Testis (tissue), 3 donors: ENCODE data around the gene FAM107B. TPM values are rescaled to one million over a fixed set of nuclear protein-coding genes. Genes with fewer than 3 reads are reported as not detected.

ENCODE experiments used
- DNase-seq: peaks from one replicate; pipeline ENCODE4 v3.0.0-alpha.2; 2019
- H3K27ac ChIP-seq, 2 donors: fragments of 200-600 bp; sonication (generic); one replicate each; pipeline ENCODE4 v1.5.1; 2019
- H3K27me3 ChIP-seq: fragments of 200-600 bp; sonication (generic); one replicate; pipeline ENCODE4 v1.5.1; 2019
- H3K36me3 ChIP-seq: fragments of 200-600 bp; sonication (generic); one replicate; pipeline ENCODE4 v1.5.1; 2017; ENCODE audit warnings: low read depth; ENCODE audit errors: missing control alignments
- H3K4me1 ChIP-seq: fragments of 200-600 bp; sonication (generic); one replicate; pipeline ENCODE4 v1.5.1; 2019
- H3K4me3 ChIP-seq, 2 donors: fragments of 200-600 bp; sonication (generic); one replicate each; pipeline ENCODE4 v1.5.1; 2017 to 2019
- H3K9me3 ChIP-seq: fragments of 200-600 bp; sonication (generic); one replicate; pipeline ENCODE4 v1.5.1; 2017
- POLR2A ChIP-seq: fragments of 450-650 bp; IDR thresholded peaks from one replicate; pipeline ENCODE4 v1.6.1; 2017; ENCODE audit warnings: antibody characterized with exemption, mild to moderate bottlenecking, moderate library complexity
- WGBS, 2 donors: methylation state at CpG; one replicate each; pipeline ENCODE4 v1.1.5; 2018; 5-methylcytosine and 5-hydroxymethylcytosine counted together
- intact Hi-C: fragments of 100-400 bp; cut with DNase I; formaldehyde crosslinking; loops from one replicate; pipeline ENCODE4 v1.15.1; 2023; ENCODE audit warnings: low total_unique reads
- polyA plus RNA-seq: library from polyadenylated mRNA; stranded (reverse); fragments of 350-450 nt; fragmentation: Illumina TruSeq; extraction: RNeasy Lipid Tissue Mini Kit (QIAGEN cat#74804); gene quantifications from one replicate; pipeline ENCODE4 v1.2.3, GENCODE V29; 2014; ENCODE audit warnings: low read depth, low replicate concordance; ENCODE audit not compliant: insufficient read depth
- total RNA-seq, 2 donors: library from RNA; depleted of rRNA; stranded (reverse); fragments of >200 nt; gene quantifications; one replicate each; pipeline ENCODE4 v1.2.3, GENCODE V29; 2016
- TF ChIP-seq, protein P1 (sequence below), 3 experiments: fragments of 450-650 bp in 2 of 3; fragments of 200-600 bp in 1 of 3; sonication (generic) in 1 of 3; IDR thresholded peaks; one replicate each; pipeline ENCODE4 v1.5.1; 2016 to 2019; ENCODE audit warnings: antibody characterized with exemption in 3 of 3, mild to moderate bottlenecking in 2 of 3, moderate library complexity in 1 of 3

FAM107B gene
- total and polyA plus RNA-seq, 3 donors from 2014 or later, result 71.7 to 89.5 (median 82.8) TPM

DNA sequence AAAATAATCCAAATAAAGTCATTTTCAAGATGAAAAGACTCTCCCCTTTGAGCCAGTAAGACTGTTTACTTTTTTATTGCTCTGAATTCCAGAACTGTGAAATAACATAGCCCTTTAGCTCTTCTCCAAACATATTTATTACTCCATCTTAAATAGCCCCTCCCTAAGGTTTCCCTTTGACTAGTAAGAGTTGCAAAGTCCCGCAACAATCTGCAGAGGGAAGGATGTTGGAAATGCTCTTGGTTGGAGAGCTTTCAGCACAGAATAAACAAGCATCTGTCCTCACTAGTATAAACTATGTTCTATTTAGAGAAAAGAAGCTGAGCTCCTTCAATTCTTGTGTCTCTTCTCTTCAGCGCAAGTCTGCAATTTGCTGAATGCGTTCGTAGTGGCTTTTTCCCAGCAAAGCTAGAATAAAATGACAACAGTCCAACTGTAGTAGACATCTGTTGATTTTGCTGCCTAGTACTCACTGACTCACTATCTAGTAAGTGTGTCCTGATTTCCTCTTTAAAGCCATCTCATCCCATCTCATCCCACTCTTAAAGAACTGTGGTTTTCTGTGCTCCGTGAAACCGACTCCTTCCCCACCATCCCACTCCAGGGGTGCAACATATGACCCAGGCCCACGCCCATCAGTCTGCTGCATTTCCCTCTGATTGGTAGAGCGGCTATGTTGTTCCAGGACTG, 104.0 kb downstream of the FAM107B start:
- H3K9me3 ChIP-seq, result no peaks in the 10 kb centered on the region
- no peaks in the 10 kb centered on the region for H3K36me3 ChIP-seq
- no peak for TF ChIP-seq POLR2A
- TF ChIP-seq, protein P1, sequence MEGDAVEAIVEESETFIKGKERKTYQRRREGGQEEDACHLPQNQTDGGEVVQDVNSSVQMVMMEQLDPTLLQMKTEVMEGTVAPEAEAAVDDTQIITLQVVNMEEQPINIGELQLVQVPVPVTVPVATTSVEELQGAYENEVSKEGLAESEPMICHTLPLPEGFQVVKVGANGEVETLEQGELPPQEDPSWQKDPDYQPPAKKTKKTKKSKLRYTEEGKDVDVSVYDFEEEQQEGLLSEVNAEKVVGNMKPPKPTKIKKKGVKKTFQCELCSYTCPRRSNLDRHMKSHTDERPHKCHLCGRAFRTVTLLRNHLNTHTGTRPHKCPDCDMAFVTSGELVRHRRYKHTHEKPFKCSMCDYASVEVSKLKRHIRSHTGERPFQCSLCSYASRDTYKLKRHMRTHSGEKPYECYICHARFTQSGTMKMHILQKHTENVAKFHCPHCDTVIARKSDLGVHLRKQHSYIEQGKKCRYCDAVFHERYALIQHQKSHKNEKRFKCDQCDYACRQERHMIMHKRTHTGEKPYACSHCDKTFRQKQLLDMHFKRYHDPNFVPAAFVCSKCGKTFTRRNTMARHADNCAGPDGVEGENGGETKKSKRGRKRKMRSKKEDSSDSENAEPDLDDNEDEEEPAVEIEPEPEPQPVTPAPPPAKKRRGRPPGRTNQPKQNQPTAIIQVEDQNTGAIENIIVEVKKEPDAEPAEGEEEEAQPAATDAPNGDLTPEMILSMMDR (IDR thresholded peaks at IDR 0.05), result no peak
- 60 to 65% methylated on average over 8 of the region's 8 CpGs for WGBS, 2 donors
- intact Hi-C loops, result no loop called here
- no peaks in the 10 kb centered on the region for H3K4me1 ChIP-seq
- no peak overlapping the region for H3K27ac ChIP-seq
- DNase-seq, result no peak
- no peaks in the 10 kb centered on the region for H3K27me3 ChIP-seq
- no peak overlapping the region for H3K4me3 ChIP-seq

DNA sequence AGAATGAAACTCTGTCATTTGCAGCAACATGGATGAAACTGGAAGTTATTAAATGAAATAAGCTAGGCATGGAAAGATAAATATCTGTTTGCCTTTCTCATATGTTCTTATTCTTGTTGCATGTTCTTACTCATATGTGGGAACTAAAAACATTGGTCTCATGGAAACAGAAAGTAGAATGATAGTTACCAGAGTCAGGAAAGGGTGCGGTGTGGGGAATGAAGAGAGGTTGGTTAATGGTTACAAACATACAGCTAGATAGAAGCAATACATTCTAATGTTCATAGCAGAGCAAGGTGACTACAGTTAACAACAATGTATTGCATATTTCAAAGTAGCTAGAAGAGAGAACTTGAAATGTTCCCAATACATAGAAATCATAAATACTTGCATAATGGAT, 105.1 kb downstream of the FAM107B start:
- Histone ChIP-seq H3K4me1 (no peaks in the 10 kb centered on the region), H3K4me3 (no peak overlapping the region), H3K27me3 (no peaks in the 10 kb centered on the region), H3K27ac (no peak overlapping the region), H3K36me3 (no peaks in the 10 kb centered on the region), H3K9me3 (no peaks in the 10 kb centered on the region)
- DNase-seq, result no peak
- no peak for TF ChIP-seq POLR2A
- TF ChIP-seq, protein P1 (IDR thresholded peaks at IDR 0.05), result no peak
- intact Hi-C loops, result no loop called here
- WGBS, 2 donors, result 90 to 96% methylated on average over 1 of the region's 1 CpG

DNA sequence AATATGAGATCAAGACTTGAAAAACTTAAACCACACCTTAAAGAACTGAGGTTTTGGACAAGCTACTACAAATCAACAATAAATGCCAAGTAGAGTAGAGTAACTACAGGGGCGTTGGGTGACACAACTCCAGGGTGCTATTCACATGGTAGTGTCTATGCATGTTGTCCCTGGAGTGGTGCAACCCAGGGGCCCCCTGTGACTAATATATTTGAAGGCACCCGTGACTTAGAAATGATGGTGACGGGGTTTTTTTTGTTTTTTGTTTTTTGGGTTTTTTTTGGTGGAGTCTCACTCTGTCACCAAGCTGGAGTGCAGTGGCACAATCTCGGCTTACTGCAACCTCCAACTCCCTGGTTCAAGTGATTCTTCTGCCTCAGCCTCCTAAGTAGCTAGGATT, 106.9 kb downstream of the FAM107B start:
- no peak for DNase-seq
- 83 to 84% methylated on average over 4 of the region's 4 CpGs for WGBS, 2 donors
- Histone ChIP-seq H3K4me3 (no peak overlapping the region), H3K4me1 (no peaks in the 10 kb centered on the region), H3K27ac (no peak overlapping the region), H3K9me3 (no peaks in the 10 kb centered on the region), H3K27me3 (no peaks in the 10 kb centered on the region), H3K36me3 (no peaks in the 10 kb centered on the region)
- TF ChIP-seq, protein P1 (IDR thresholded peaks at IDR 0.05), result no peak
- TF ChIP-seq POLR2A, result no peak
- intact Hi-C loops, result no loop called here

DNA sequence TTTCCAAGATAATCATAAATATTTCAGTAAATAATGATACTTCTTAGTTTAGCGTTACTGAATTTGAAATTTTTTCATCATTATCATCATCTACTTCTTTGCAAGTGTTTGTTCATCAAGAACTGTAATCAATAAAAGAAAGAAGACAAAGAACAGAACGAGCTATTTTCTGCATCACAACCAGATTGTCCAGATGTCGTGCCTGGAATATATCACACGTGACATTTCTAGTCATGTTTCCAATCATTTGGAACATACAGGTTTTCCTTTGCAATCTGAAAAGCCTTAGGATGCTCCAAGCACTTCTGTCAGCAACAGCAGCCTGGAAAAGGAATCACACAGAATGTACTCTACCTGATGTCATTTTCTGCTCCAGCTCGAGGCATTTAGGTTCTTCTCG, 107.4 kb downstream of the FAM107B start:
- Histone ChIP-seq H3K27ac (no peak overlapping the region), H3K36me3 (no peaks in the 10 kb centered on the region), H3K27me3 (no peaks in the 10 kb centered on the region), H3K4me1 (no peaks in the 10 kb centered on the region), H3K4me3 (no peak overlapping the region), H3K9me3 (no peaks in the 10 kb centered on the region)
- no peak for DNase-seq
- intact Hi-C loops, result no loop called here
- no peak for TF ChIP-seq POLR2A
- TF ChIP-seq, protein P1 (IDR thresholded peaks at IDR 0.05), result no peak
- 51 to 57% methylated on average over 6 of the region's 6 CpGs for WGBS, 2 donors
